GM19324 (cell line): ENCODE measurements around the gene AUTS2.

Experiments
- ATAC-seq: cut with Tn5 transposase; IDR thresholded peaks from one replicate; pipeline ENCODE4 v1.9.1; 2021; ENCODE audit warnings: mild to moderate bottlenecking, moderate library complexity; ENCODE audit not compliant: unreplicated experiment, low FRiP score

The AUTS2 gene

DNA sequence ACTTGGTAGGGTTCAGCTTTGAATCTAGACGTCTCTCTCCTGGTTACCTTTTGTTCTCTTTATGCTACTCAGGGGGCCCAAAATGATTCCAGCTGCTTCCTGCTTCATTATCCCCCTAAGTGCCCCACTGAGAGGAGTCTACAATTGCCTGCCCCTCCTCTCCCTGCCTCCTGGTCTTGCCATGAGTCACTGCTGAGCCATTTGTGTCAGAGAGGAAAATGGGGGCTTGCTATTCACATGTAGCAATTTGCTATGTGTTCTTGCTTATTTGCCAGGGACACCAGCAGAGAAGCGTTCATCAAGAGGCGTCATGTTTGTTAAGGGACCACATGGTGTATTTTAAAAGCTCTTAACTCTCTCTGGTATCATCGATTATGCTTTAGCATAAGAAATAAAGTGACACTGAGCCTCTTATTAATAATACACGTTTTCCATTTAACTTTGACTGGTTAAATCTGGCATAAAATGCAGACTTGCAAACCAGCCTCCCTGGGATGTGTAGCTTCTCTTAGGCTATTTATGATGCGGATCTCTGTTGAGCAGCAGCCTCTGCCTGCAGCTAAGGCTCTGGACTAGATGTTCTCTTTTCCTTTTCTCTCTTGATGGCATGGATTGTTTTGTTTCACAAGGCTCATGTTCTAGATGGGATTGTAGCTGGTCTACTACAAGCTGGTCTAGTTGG, 239.3 kb downstream of the AUTS2 start:
- ATAC-seq, result no peak

DNA sequence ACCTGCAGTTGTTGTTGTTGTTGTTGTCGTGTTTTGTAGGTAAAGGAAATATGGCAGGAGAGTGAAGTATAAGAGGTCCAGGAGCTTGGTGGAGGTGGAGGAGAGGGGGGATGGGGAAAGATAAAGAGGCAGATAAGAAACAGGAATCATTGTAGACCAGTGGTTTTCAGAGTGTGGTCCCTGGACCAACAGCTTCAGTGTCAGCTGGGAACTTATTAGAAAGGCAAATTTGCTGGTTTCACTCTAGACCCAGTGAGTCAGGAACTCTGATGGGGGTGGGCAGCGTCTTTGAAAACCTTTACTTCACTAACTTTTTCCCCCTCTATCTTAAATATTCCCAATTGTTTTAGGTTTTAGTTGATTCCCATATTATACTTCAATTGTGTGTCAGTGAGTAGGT, 241.5 kb downstream of the AUTS2 start:
- ATAC-seq, result no peak

DNA sequence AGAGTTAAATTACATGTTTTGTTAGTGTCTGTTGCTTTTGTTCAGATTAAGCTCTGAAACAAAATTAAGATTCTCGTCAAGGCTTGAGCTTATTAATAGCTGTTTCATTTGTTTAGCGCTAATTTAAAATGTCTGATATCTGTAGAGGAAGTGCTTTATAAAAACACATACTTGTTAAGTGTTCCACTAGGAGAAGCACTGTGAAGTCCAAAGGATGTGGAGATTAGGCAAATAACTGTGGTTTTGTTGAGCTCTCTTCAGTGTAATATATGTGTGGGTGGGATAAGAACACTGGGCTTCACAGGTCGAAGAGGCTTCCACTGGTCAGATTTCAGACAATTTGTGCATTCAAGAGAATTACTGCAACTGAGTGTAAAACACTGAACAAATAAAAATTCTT, 242.0 kb downstream of the AUTS2 start:
- ATAC-seq, result no peak

DNA sequence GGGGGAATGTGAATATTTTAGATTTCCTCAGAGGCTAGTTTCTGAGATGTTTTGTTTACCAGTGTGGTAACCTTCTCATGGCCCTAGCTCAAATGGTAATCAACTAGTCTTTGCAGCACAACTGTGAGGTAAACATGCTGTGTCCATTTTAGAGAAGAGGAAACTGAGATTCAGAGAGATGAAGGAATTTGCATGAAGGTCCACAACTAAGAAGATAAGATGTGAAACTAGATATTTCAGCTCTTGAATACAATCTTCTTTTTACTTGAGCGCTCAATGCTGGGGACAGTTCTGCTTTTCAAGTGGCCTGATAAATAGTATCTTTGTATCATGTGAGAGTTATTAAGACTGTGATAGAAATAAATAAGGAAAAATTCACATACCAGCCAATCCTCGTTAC, 245.4 kb downstream of the AUTS2 start:
- peak; percentile 82 for ATAC-seq

DNA sequence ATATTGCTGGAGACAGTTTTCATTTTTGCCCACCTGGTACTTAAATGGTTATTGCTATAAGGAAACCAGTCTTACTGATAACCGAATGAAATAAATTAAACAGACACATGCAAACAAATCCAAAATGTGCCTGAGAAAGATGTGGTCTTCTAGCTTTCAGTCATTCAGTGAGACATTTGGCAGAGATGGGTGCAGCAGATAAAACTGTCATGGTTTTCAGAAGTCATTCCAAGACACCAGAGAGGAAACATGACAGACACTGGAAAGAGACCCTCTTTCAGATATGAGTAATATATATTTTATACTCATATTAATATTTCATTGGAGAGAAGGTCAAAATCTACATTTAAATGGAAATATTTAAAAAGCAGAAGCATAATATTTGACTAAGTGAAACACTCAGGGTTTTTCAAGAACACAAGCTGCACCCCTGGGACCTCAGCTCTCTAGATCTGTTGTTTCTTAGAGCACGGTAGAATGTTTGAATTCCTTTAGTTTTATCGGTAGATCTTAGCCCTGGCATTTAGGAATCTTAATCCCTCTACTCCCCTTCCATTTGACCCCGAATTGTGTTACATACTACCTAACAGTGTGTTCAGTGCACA, 246.1 kb downstream of the AUTS2 start:
- no peak for ATAC-seq

DNA sequence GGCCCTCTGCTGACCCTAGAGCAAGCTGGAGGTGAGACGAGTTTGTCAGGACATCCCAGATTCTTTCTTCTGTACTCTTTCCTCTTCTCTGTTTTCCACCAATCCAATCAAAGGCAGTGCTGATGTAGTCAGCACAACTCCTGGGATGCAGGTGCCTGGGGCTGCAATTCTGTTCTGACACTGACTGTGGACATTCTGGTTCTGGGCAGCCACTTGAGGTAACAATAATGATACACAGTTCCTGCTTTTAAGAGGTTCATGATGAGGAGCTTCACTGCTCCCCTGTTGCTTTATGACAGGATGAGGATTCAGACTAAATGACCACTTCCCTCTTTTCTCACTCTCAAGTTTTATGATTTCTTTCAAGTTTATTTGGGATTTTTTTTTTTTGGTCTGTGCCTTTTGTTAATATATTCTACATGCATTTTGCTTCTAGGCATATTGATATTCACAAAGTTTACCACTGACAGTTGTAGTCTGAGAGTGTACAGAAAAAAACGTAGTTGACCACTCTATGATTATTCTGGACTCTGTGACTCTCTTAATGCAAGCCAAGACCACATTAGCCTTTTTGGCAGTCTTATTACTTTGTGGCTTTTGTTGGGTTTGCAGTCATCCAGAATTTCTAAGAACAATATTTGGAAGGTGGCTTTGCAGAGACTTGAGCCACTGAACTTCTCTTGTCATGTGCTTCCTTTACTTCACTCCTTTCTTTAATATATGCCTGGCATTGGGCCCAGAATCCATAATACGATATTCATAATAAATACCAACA, 247.6 kb downstream of the AUTS2 start:
- no peak for ATAC-seq

DNA sequence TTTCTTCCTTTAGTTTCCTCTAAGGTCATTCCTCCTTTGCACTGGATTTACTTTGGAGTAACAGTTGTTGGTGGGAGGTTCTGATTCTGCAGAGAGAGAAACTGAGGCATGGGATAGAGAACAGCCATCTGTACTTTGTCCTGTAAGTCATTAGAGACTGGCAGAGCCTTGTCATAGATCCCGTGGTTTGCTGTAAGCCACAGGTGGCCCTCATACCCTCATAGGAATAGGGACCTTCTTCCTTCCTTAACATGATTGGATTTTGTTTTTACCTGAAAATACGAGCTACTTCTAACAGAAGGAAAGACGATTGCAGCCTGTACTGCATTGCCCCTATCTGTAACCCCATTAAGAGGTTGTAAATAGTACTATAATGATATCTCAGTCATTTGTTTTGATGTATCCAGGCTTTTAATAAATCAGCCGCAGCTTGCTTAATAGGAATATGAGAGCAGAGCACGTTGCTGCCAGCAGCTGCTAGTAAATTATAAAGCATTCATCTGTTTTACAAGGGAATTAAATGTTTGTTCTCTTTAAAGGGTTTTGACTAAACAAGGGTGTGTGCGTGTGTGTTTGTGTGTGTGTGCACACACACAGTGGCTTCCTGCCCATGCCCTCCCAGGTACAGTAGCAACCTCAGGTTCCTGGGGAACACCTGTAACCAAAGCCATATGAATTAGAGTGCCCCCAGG, 249.8 kb downstream of the AUTS2 start:
- no peak for ATAC-seq

DNA sequence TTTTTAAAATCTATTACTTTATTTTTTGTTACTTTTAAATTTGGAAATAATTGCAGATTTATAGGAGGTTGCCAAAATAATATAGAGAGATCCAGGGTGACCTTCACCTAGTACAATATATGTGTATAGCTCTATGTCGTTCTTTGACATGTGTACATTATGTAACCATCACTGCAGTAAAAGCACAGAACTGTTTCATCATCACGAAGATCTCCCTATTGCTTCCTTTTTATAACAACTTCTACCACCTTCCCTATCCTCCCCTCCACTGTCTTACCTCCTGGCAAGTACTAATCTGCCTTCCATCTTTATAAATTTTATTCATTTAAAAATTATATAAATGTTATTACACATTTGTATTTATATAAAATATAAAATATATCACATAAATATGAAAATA, 251.0 kb downstream of the AUTS2 start:
- no peak for ATAC-seq

DNA sequence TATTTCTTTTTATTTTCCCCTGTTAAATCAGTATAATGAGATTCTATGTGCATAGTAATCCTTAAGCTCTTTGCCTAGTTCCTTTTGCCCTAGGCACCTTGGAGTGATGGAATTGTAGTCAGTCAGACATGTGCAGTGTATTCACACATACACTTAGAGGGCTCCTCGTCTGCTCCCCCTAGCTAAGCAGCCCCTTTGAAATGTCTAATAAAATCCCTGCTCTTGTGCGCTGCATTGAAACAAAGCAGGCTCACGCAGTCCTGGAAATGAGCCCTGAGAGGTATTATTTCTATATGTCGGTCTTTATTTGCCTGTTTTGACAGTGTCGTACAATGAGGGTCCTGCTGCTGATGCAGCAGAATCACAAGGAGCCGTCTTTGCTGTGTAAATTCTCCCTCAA, 258.7 kb downstream of the AUTS2 start:
- ATAC-seq, result no peak

DNA sequence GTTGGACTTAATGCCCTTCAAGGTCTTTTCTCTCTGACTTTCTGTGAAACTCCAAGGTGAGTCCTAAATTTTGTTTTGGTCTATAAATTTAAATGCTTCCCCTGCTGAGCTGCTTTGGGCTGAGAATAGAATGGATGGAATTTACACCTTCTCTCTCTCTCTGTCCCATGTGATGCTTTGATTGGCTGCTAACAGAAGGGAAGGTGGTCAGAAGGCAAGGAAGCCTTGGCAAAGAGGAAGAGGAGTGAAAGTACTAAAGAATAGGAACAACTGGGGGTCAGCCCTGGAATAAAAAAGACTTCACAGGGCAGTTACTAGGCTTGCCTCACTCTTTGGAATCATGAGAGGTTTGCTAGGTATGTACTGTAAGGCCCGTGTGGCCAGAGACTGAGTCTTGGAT, 260.2 kb downstream of the AUTS2 start:
- ATAC-seq, result no peak

DNA sequence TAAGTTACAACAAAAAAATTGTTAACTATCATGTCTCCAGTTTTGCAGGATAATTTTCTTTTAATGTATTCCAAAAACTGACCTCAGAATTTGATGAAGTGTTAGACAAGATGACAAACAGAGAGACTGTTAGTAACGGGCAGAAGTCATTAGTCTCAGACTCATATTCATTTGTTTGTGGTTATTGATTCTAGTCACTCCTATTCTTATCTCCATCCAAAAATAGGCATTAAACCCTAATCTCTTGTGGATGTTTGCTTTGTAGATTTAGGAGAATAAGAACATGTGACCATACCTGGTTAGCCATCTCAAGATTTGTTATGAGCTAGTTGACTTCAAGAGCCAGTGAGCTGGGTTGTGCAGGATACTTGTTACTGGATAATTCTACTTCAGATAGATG, 261.1 kb downstream of the AUTS2 start:
- no peak for ATAC-seq

DNA sequence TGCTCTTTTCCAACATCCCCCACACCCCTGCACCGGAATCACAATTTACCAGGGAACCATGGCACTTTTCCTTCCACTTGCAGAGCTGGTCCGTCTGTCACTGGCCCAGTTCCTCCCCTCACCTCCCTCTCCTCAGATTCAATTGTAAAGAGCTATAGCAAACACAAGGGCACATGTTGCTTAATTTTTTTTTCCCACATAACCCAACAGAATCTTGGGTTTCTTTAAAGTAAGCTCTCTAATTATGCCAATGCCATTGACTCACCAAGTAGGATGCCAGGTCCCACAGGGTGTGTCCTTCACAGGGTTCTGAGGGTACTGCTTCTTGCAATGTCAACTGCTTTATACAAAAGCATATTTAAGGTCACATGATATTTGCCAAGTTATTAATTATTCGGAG, 262.2 kb downstream of the AUTS2 start:
- ATAC-seq, result no peak

DNA sequence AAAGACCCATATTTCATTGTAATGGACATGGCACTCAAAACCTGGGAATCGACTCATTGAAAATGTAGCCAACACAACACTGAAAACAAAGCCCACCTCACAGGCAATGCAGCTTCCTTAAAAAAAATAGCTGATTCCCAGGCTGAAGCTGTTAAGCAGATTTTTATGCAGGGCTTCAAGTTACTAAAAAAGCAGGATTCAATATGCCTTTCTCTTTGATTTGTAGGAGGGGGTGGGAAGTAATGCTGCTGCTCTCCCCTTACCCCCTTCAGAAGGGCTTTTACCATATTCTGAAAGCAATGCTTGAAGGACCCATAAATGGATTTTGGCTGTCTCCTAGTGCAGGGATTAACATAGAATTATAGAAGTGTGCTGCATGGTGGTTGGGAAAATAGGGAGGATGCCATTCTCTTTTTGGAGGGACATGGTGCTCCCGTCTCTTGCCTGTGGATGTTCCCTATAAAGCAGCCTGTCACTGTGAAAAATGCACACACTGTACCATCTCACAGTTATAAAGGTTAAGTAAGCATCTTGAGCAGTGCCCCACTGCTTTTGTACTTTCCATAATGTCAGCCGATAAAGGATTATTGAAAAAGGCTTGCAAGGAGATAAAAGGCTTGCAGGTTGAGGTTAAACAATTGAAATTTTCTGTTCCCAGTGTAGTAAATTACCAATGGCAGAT, 262.8 kb downstream of the AUTS2 start:
- no peak for ATAC-seq

DNA sequence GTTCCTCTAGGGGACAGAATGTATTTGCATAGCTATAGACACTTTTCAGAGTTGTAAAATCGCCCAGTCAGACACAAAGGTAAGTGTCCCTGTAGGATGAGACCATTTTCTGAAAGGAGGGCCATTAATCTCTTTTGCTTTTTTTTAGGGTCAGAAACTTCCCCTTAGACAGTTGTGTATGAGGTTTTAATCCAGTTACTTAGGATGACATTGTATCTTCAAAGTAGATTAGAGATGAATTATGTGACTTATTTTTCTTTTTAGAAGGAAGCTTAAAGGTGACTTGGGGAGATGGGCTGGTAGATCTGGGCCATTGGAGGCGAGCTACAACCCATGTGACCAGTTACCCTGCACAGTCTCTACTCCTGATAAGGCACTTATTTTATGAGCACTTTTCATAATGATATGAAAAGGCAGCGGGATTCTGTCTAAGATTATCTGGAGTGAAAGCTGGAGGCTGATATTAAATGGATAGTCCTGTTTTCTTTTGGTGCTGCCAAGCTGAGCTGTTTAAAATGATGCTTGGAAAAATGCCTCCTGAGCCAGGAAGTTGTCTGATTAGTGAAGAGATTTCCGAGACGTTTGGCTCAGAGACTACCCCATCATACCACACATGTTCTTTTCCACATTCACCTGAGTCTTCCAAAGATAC, 264.3 kb downstream of the AUTS2 start:
- ATAC-seq, result no peak

DNA sequence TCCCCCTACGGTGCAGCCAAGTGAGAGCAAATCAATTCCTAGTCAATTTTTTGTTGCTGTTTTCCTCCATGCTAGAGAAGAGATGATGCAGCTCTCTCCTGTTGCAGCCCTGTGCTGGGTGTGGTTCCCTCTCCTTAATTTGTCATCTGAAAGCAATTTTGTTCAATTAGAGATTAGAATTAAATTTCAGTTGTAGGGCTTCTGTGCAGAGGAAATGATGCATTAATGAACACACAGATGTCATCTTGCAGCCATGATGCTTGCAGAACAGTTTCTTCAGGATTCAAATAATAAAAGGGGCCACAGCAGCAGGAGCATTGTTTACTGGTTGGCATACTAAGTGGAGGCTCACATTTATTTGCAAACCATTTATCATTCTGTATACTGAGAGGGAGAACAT, 266.0 kb downstream of the AUTS2 start:
- no peak for ATAC-seq

DNA sequence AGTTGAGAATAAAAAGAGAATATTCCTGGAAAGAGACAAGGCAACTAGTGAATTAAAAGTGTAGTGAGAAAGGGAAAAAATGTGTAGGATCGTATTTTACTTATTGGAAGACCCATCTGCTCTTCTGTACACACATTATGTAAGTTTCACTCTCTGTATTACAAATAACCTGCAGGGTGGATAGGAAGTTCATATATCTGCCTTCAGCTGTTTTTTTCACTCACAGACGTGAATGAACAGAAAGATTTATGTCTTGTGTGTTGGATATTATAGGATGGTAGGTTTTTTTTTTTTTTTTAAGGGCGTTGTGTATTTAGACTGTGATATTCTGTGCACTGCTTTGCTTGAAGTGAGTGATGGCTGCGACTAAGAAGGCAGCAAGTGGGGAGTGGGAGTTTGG, 266.5 kb downstream of the AUTS2 start:
- ATAC-seq, result no peak

DNA sequence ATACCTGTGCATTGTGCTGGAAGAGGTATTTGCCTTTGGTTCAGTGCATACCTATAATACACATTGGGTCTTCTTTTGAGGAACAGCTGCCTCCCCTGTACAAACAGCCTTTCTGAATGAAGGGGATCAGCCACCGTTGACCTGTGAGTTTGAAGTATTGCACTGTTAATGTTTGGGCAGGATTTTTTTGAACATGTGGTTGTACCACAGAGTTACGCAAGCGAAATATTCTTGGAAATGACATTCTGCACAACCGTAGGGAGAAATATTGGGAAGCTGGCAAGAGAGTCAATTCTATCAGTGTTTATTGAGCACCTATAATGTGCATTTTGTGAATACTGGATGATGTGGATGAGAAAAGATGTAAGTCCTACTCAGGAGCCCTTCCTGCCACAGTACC, 270.6 kb downstream of the AUTS2 start:
- no peak for ATAC-seq

DNA sequence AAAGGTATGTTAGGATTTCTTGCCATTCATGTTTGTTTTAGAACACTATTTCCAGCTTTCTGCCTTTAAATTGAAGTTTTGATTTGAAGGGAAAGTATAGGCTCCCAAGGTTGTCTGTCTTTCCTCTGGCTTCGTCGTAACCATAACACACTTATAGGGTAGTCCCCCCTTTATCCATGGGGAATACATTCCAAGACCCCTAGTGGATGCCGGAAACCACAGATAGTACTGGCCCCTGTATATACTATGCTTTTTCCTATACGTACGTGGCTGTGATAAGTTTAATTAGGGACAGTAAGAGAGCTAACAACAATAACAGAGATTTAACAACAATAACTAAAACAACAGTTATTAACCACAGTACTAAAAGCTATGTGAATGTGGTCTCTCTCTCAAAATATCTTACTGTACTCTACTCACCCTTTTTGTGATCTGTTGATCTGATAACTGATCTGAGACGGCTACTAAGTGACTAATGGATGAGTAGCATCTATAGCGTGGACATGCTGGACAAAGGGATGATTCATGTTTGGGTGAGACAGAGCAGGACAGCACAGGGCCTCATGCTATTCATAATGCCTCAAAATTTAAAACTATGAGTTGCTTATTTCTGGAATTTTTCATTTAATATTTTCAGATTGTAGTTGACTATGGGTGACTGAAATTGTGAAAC, 273.1 kb downstream of the AUTS2 start:
- no peak for ATAC-seq

DNA sequence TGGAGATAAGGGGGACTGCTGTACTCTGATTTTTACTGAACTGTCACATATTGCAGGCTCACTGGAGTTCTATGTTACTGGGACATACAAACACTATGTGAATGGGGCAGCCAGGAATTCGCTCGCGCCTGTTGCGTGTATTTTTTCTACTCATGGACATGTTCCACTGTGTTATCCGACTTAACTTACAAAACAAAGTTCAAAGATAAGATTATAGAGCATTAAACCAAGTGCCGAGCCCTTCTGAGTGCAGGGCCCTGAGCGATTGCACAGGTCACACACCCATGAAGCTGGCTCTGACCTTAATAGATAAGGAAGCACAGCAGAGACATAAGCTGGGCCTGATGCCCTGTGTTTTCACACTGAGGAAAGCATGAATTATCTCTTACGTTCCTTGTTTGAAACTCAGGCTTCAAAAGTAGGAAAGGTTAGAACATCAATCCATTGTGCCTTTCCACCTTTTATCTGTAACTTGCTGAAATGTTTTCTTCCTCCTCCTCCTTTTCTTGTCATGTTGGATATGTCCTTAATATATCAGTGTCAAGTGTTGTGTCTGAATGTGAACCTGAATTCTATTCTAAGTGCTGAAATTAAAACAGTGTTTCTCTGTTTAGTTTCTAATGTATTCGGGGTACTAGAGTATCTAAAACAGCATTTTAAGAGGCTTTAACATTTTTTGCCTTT, 273.8 kb downstream of the AUTS2 start:
- ATAC-seq, result no peak
